Caco-2 (cell line): ENCODE measurements around the gene SHB. TPM values are rescaled to one million over a fixed set of nuclear protein-coding genes. Genes with fewer than 3 reads are reported as not detected.

Experiments used
- BruUV-seq: library from RNA; stranded (reverse); fragments of 400-500 nt; replicated peaks from 2 replicates; lab custom pipeline; 2021; lab: Mats Ljungman, UMichigan
- CTCF ChIA-PET: fragments of 300-600 bp; sonication (Branson Sonifier 250); formaldehyde crosslinking; loops from one replicate; lab custom pipeline; 2022; ENCODE audit warnings: antibody characterized with exemption; lab: Charles Lee
- POLR2A ChIA-PET: fragments of 300-600 bp; sonication (Branson Sonifier 250); formaldehyde crosslinking; loops from one replicate; lab custom pipeline; 2022; ENCODE audit warnings: antibody characterized with exemption; lab: Charles Lee
- DNase-seq, 2 experiments: peaks; one replicate each; pipeline versions ENCODE4 v3.0.0 to v3.0.0-alpha.2; 2020 to 2022
- H3K27me3 ChIP-seq: replicated peaks from 2 replicates; pipeline ENCODE4 v1.6.0; 2011; ENCODE audit warnings: low read length; ENCODE audit not compliant: control insufficient read depth, insufficient read depth
- H3K36me3 ChIP-seq: 2 replicates; pipeline ENCODE4 v1.5.1; 2011; ENCODE audit warnings: low read length; ENCODE audit not compliant: control insufficient read depth, insufficient read depth
- H3K4me1 ChIP-seq: fragments of 250-450 bp; sonication (Bioruptor Pico); 2 replicates; pipeline ENCODE4 v1.5.1; 2020; ENCODE audit warnings: mild to moderate bottlenecking
- H3K4me3 ChIP-seq: 2 replicates; pipeline ENCODE4 v1.5.1; 2011; ENCODE audit warnings: low read depth, mild to moderate bottlenecking, control low read depth, low read length
- H3K9me3 ChIP-seq: fragments of 250-450 bp; sonication (Bioruptor Pico); 2 replicates; pipeline ENCODE4 v1.5.1; 2020; ENCODE audit warnings: mild to moderate bottlenecking, moderate library complexity
- H3K27ac Mint-ChIP-seq: one replicate; pipeline ENCODE4 v1.8.0; 2022; ENCODE audit warnings: mixed read lengths; ENCODE audit not compliant: unreplicated experiment
- H3K27me3 Mint-ChIP-seq: one replicate; pipeline ENCODE4 v1.8.0; 2022; ENCODE audit warnings: mixed read lengths; ENCODE audit not compliant: insufficient read depth, unreplicated experiment
- H3K36me3 Mint-ChIP-seq: one replicate; pipeline ENCODE4 v1.8.0; 2022; ENCODE audit warnings: mild to moderate bottlenecking, mixed read lengths; ENCODE audit not compliant: insufficient read depth, unreplicated experiment
- H3K4me1 Mint-ChIP-seq: one replicate; pipeline ENCODE4 v1.8.0; 2022; ENCODE audit warnings: low read depth, mixed read lengths; ENCODE audit not compliant: unreplicated experiment
- H3K4me3 Mint-ChIP-seq: one replicate; pipeline ENCODE4 v1.8.0; 2022; ENCODE audit warnings: mild to moderate bottlenecking, moderate library complexity, mixed read lengths; ENCODE audit not compliant: unreplicated experiment
- H3K9me3 Mint-ChIP-seq: one replicate; pipeline ENCODE4 v1.8.0; 2022; ENCODE audit warnings: mixed read lengths; ENCODE audit not compliant: unreplicated experiment
- intact Hi-C: fragments of 100-400 bp; cut with micrococcal nuclease; formaldehyde crosslinking; loops from one replicate; pipeline ENCODE4 v1.10.0; 2022; ENCODE audit not compliant: unreplicated experiment
- total RNA-seq: library from RNA; stranded (reverse); gene quantifications from 2 replicates; pipeline ENCODE4 v1.2.3, GENCODE V29; 2022
- TF ChIP-seq, protein P1 (sequence below), 2 experiments: fragments of 200-600 bp in 1 of 2; IDR thresholded peaks; 1 replicate in 1 of 2; 2 replicates in 1 of 2; pipeline versions ENCODE4 v1.5.1 to v1.8.0; 2011 to 2022; ENCODE audit warnings: antibody characterized with exemption in 1 of 2, control low read depth in 1 of 2, inconsistent platforms in 1 of 2, low read depth in 1 of 2, low read length in 1 of 2, mild to moderate bottlenecking in 1 of 2, moderate library complexity in 1 of 2; ENCODE audit not compliant: insufficient read depth in 1 of 2, severe bottlenecking in 1 of 2, unreplicated experiment in 1 of 2

Gene SHB
- total RNA-seq, 1 experiment from 2014 or later = 18.3 TPM

DNA sequence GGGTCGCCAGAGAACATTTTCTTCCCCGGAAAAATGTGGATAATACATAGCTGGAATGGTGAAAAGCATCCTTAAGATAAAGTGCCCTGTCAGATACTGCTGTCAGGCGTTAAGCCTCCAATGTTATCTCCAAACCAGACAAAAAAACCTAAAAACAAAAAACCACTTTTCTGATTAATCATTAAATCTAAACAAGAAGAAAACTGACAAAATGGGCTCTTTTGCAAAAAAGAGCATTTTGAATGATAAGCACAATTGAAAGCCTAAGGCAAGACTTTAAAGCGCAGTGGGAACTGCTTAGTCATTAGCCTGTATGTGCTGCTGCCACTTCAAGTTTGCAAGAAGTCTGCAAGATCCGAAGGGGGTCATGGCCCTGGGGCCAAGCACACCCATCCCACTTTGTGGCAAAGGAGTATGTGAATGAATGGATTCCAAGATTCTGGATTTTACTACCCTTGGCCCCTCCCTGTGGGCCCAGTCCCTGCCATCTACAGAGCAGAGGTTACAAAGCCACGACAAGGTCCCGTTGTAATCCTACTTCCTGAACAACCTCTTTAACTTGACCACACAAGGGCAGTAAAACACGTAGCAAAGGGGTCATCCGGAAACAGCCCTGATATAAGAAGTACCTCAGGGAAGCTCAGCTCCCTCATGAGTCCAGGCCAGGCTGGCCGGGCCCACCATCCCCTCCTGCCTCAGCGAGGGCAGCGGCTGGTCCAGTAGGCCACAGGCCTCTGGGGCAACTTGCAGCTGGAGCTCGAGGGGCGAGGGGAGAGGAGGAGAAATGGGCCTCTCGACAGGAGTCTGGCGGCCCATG is 29.7 kb downstream of the SHB start:
- H3K27me3 Mint-ChIP-seq = no peaks in the 10 kb centered on the region
- no TSS peak for BruUV-seq
- POLR2A ChIA-PET = no interaction called here
- peaks cover 5% of the 10 kb centered on the region for H3K36me3 Mint-ChIP-seq
- H3K9me3 Mint-ChIP-seq = no peaks in the 10 kb centered on the region
- TF ChIP-seq, protein P1, sequence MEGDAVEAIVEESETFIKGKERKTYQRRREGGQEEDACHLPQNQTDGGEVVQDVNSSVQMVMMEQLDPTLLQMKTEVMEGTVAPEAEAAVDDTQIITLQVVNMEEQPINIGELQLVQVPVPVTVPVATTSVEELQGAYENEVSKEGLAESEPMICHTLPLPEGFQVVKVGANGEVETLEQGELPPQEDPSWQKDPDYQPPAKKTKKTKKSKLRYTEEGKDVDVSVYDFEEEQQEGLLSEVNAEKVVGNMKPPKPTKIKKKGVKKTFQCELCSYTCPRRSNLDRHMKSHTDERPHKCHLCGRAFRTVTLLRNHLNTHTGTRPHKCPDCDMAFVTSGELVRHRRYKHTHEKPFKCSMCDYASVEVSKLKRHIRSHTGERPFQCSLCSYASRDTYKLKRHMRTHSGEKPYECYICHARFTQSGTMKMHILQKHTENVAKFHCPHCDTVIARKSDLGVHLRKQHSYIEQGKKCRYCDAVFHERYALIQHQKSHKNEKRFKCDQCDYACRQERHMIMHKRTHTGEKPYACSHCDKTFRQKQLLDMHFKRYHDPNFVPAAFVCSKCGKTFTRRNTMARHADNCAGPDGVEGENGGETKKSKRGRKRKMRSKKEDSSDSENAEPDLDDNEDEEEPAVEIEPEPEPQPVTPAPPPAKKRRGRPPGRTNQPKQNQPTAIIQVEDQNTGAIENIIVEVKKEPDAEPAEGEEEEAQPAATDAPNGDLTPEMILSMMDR (IDR thresholded peaks at IDR 0.05; ENCODE audit: insufficient read depth in 1 of 2, low read depth in 1 of 2, low read length in 1 of 2, severe bottlenecking in 1 of 2, unreplicated experiment in 1 of 2) = no peak
- H3K27ac Mint-ChIP-seq = peak overlapping the region; percentile 45
- Histone ChIP-seq H3K9me3 (no peaks in the 10 kb centered on the region), H3K4me1 (peaks cover 31% of the 10 kb centered on the region), H3K4me3 (no peak overlapping the region), H3K36me3 (no peaks in the 10 kb centered on the region; the same call in 1 of the 2 replicates), H3K27me3 (no peaks in the 10 kb centered on the region)
- intact Hi-C loops = no loop called here
- H3K4me3 Mint-ChIP-seq = no peak overlapping the region
- CTCF ChIA-PET = no interaction called here
- peaks cover 33% of the 10 kb centered on the region for H3K4me1 Mint-ChIP-seq
- peak in 1 of 2 experiments; percentile 68 for DNase-seq

DNA sequence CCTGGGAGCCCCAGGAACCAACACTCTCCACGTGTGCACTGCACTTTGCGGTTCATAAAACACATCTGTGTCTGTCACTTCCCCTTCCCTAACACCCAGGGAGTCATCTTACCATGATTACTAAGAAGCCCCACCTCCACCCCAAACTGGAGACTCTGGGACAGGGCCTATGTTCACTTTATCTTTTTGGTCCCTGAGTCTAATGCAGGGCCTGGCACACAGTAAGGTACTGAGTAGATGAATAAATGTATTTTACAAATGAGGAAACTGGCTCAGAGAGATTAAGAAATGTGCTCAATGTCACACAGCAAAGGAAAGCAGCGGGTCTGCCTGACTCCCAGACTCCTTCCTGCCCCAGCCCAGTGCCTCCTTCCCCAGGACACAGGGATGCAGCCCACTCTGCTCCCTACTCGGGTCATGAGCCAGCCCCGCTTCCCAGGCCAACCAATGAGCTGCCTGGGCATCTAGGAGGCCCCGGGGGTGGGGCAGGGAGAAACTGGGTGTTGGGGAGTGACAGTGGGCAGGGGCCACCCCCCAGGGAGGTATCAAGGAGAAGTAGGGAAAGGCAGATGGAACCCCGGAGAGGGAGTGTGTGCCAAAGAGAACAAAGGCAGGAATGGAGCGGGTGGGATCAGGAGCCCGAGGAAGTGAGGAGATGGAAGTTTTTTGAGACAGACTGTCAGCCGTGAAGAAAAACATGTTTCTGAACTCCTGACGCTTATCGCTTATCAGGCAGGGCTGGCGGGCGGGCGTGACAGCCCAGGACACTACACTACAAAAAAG is 30.5 kb downstream of the SHB start:
- H3K4me3 ChIP-seq = no peak overlapping the region
- Mint-ChIP-seq H3K4me3 (no peak overlapping the region), H3K27ac (peak overlapping the region; percentile 45), H3K4me1 (peaks cover 30% of the 10 kb centered on the region), H3K27me3 (no peaks in the 10 kb centered on the region), H3K36me3 (peaks cover 5% of the 10 kb centered on the region), H3K9me3 (no peaks in the 10 kb centered on the region)
- no peaks in the 10 kb centered on the region for H3K27me3 ChIP-seq
- peaks cover 29% of the 10 kb centered on the region for H3K4me1 ChIP-seq
- ChIA-PET POLR2A (no interaction called here), CTCF (no interaction called here)
- no peaks in the 10 kb centered on the region for H3K9me3 ChIP-seq
- TF ChIP-seq, protein P1 (IDR thresholded peaks at IDR 0.05; ENCODE audit: insufficient read depth in 1 of 2, low read depth in 1 of 2, low read length in 1 of 2, severe bottlenecking in 1 of 2, unreplicated experiment in 1 of 2) = no peak
- DNase-seq = no peak
- BruUV-seq = no TSS peak
- intact Hi-C loops = no loop called here
- no peaks in the 10 kb centered on the region; the same call in 1 of the 2 replicates for H3K36me3 ChIP-seq

DNA sequence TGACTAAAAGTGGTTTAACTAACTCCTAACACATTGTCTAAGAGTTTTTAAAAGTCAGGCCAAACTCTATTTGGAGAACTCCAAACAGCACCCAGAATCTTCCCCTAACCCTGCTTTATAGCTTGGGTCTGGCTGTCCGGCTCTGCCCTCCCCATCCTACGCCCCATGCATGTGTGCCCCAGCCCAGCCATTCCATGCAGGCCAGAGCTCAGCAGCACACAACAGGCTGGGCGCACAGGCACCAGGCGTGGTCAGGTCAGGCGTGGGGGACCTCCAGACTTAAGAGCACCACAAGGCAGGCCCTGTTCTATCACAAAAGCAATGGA is 31.1 kb downstream of the SHB start:
- no peaks in the 10 kb centered on the region for H3K27me3 Mint-ChIP-seq
- H3K4me1 ChIP-seq = peaks cover 29% of the 10 kb centered on the region
- no peaks in the 10 kb centered on the region for H3K9me3 Mint-ChIP-seq
- H3K27ac Mint-ChIP-seq = peak overlapping the region; percentile 45
- H3K9me3 ChIP-seq = no peaks in the 10 kb centered on the region
- intact Hi-C loops = no loop called here
- TF ChIP-seq, protein P1 (IDR thresholded peaks at IDR 0.05; ENCODE audit: insufficient read depth in 1 of 2, low read depth in 1 of 2, low read length in 1 of 2, severe bottlenecking in 1 of 2, unreplicated experiment in 1 of 2) = no peak
- POLR2A ChIA-PET = no interaction called here
- no TSS peak for BruUV-seq
- no peak overlapping the region for H3K4me3 ChIP-seq
- no peaks in the 10 kb centered on the region; the same call in 1 of the 2 replicates for H3K36me3 ChIP-seq
- DNase-seq = no peak
- H3K36me3 Mint-ChIP-seq = peaks cover 5% of the 10 kb centered on the region
- no peaks in the 10 kb centered on the region for H3K27me3 ChIP-seq
- peaks cover 30% of the 10 kb centered on the region for H3K4me1 Mint-ChIP-seq
- no peak overlapping the region for H3K4me3 Mint-ChIP-seq
- CTCF ChIA-PET = no interaction called here
